ENCODE measurements around the gene KRT20.
"Not testable (repeated sequence)": the region's sequence is repeated elsewhere in the genome, so short reads cannot be mapped to it uniquely, and the experiment has no call there.

The KRT20 gene

GRCh38 chr17:40884708-40885512, at the start of gene KRT20:
KRT20 (minus strand) TSS chr17:40885242; CDS start chr17:40885185, 57 bp downstream.
- no peak for DNase-seq

GRCh38 chr17:40932608-40933007, 47.6 kb upstream of the KRT20 start:
- no peak for DNase-seq

- no peak for DNase-seq
Measured at GRCh38 chr17:40931311-40931710, 46.3 kb upstream of the KRT20 start.

- DNase-seq: no peak
Measured at GRCh38 chr17:40926341-40926740, 41.3 kb upstream of the KRT20 start.

- no peak for DNase-seq
Measured at GRCh38 chr17:40922239-40922638, 37.2 kb upstream of the KRT20 start.

- no peak for DNase-seq
Measured at GRCh38 chr17:40921026-40921425, 36.0 kb upstream of the KRT20 start.

- DNase-seq: not testable (repeated sequence)
Measured at GRCh38 chr17:40917116-40917515, 32.1 kb upstream of the KRT20 start.

GRCh38 chr17:40916366-40916765, 31.3 kb upstream of the KRT20 start:
- DNase-seq: no peak

- DNase-seq: no peak
Measured at GRCh38 chr17:40915721-40916256, 30.7 kb upstream of the KRT20 start.

GRCh38 chr17:40915199-40915661, 30.2 kb upstream of the KRT20 start:
- no peak for DNase-seq

- no peak for DNase-seq
Measured at GRCh38 chr17:40914075-40914855, 29.2 kb upstream of the KRT20 start.

- no peak for DNase-seq
Measured at GRCh38 chr17:40912486-40913210, 27.6 kb upstream of the KRT20 start.

GRCh38 chr17:40910441-40910841, 25.4 kb upstream of the KRT20 start:
- DNase-seq: no peak

- no peak for DNase-seq
Measured at GRCh38 chr17:40909755-40910154, 24.7 kb upstream of the KRT20 start.

GRCh38 chr17:40909351-40909750, 24.3 kb upstream of the KRT20 start:
- peak; percentile 61 for DNase-seq

GRCh38 chr17:40906613-40907012, 21.6 kb upstream of the KRT20 start:
- DNase-seq: no peak

- DNase-seq: no peak
Measured at GRCh38 chr17:40905370-40905769, 20.3 kb upstream of the KRT20 start.

- no peak for DNase-seq
Measured at GRCh38 chr17:40903129-40903847, 18.2 kb upstream of the KRT20 start.

- DNase-seq: no peak
Measured at GRCh38 chr17:40902498-40902897, 17.5 kb upstream of the KRT20 start.

- DNase-seq: no peak
Measured at GRCh38 chr17:40901981-40902474, 17.0 kb upstream of the KRT20 start.

- no peak for DNase-seq
Measured at GRCh38 chr17:40900809-40901356, 15.8 kb upstream of the KRT20 start.

GRCh38 chr17:40896916-40897455, 11.9 kb upstream of the KRT20 start:
- DNase-seq: no peak

Data from stimulated activated CD4-positive, alpha-beta T cell treated with anti-CD3 and anti-CD28 coated beads, Interleukin-4, amount 100 ng/mL, for 1 hour (primary cell).